ENCODE data around the gene BRD4.
A peak's percentile ranks its signal among the peaks of the same experiment; 100 is the strongest.

BRD4 gene

GRCh38 chr19:15201374-15202023 lies 130.8 kb downstream of the BRD4 start:
- peak overlapping the region; percentile 38 for H2BK120ac ChIP-seq (ENCODE audit: low read depth, low read length)
- H3K79me1 ChIP-seq (ENCODE audit: low read length), result peaks cover 9% of the 10 kb centered on the region
- no CpG with 5 or more reads among the region's 18 CpGs for WGBS (ENCODE audit: extremely low coverage, insufficient coverage, low lambda C conversion rate)
- no peak overlapping the region for H3K4me3 ChIP-seq (ENCODE audit: low read length)
- peak overlapping the region; percentile 18 for H3K4ac ChIP-seq (ENCODE audit: low read depth, low read length)
- peak overlapping the region; percentile 56 for H3K9ac ChIP-seq (ENCODE audit: low read length)
- peak overlapping the region; percentile 45 for H3K18ac ChIP-seq (ENCODE audit: low read length)
- H2AK5ac ChIP-seq (ENCODE audit: low read length), result no peak overlapping the region
- H3K23ac ChIP-seq (ENCODE audit: low read length), result no peak overlapping the region
- H3K27ac ChIP-seq (ENCODE audit: low read depth, low read length), result no peak overlapping the region
- H4K8ac ChIP-seq (ENCODE audit: low read depth, low read length), result no peak overlapping the region
- H2BK15ac ChIP-seq (replicated peaks; ENCODE audit: low read depth), result no peak overlapping the region
- H4K5ac ChIP-seq (ENCODE audit: low read length), result no peak overlapping the region
- no peaks in the 10 kb centered on the region for H3K4me1 ChIP-seq (ENCODE audit: control insufficient read depth, low read depth, low read length)
- no peak overlapping the region for H2BK5ac ChIP-seq (ENCODE audit: low read length)
- no peaks in the 10 kb centered on the region for H3K36me3 ChIP-seq (ENCODE audit: control insufficient read depth, insufficient read depth, low read length)
- H3K27me3 ChIP-seq (ENCODE audit: insufficient read depth, low read length, poor library complexity), result no peaks in the 10 kb centered on the region
- H3K56ac ChIP-seq (ENCODE audit: low read length), result peak overlapping the region; percentile 86
- H3K4me2 ChIP-seq (ENCODE audit: low read length), result no peak overlapping the region
- peaks cover 7% of the 10 kb centered on the region for H3K79me2 ChIP-seq (ENCODE audit: control insufficient read depth, insufficient read depth, low read length)
- no peak for DNase-seq

- H3K23ac ChIP-seq (ENCODE audit: low read length), result peak within 1 kb of the TSS; percentile 66
- H2BK15ac ChIP-seq (replicated peaks; ENCODE audit: low read depth), result no peak within 1 kb of the TSS
- peak within 1 kb of the TSS; percentile 89 for H3K56ac ChIP-seq (ENCODE audit: low read length)
- peak within 1 kb of the TSS; percentile 84 for H3K9ac ChIP-seq (ENCODE audit: low read length)
- H3K36me3 ChIP-seq (ENCODE audit: control insufficient read depth, insufficient read depth, low read length), result no peaks in the 10 kb centered on the region
- peak within 1 kb of the TSS; percentile 75 for H3K4me2 ChIP-seq (ENCODE audit: low read length)
- no peaks in the 10 kb centered on the region for H3K4me1 ChIP-seq (ENCODE audit: control insufficient read depth, low read depth, low read length)
- peak within 1 kb of the TSS; percentile 97 for H3K18ac ChIP-seq (ENCODE audit: low read length)
- H3K79me1 ChIP-seq (ENCODE audit: low read length), result peaks cover 9% of the 10 kb centered on the region
- H2BK120ac ChIP-seq (ENCODE audit: low read depth, low read length), result peak within 1 kb of the TSS; percentile 89
- H2AK5ac ChIP-seq (ENCODE audit: low read length), result no peak within 1 kb of the TSS
- H3K4ac ChIP-seq (ENCODE audit: low read depth, low read length), result peak within 1 kb of the TSS; percentile 88
- H3K79me2 ChIP-seq (ENCODE audit: control insufficient read depth, insufficient read depth, low read length), result peaks cover 7% of the 10 kb centered on the region
- H3K4me3 ChIP-seq (ENCODE audit: low read length), result peak within 1 kb of the TSS; percentile 89
- H3K27me3 ChIP-seq (ENCODE audit: insufficient read depth, low read length, poor library complexity), result no peaks in the 10 kb centered on the region
- no CpG with 5 or more reads among the region's 74 CpGs for WGBS (ENCODE audit: extremely low coverage, insufficient coverage, low lambda C conversion rate)
- peak within 1 kb of the TSS; percentile 39 for H3K27ac ChIP-seq (ENCODE audit: low read depth, low read length)
- peak; percentile 43 for DNase-seq
- no peak within 1 kb of the TSS for H4K5ac ChIP-seq (ENCODE audit: low read length)
- no peak within 1 kb of the TSS for H4K8ac ChIP-seq (ENCODE audit: low read depth, low read length)
- H2BK5ac ChIP-seq (ENCODE audit: low read length), result no peak within 1 kb of the TSS
Observed at GRCh38 chr19:15200553-15201364, 131.6 kb downstream of the BRD4 start, which contains the start of gene NOTCH3. TSS of gene NOTCH3 (minus strand) at chr19:15200995. CDS start at chr19:15200905, 90 bp downstream.

- H2BK15ac ChIP-seq (replicated peaks; ENCODE audit: low read depth), result no peak overlapping the region
- H3K23ac ChIP-seq (ENCODE audit: low read length), result peak overlapping the region; percentile 66
- peaks cover 11% of the 10 kb centered on the region for H3K79me1 ChIP-seq (ENCODE audit: low read length)
- no peaks in the 10 kb centered on the region for H3K4me1 ChIP-seq (ENCODE audit: control insufficient read depth, low read depth, low read length)
- H3K27me3 ChIP-seq (ENCODE audit: insufficient read depth, low read length, poor library complexity), result no peaks in the 10 kb centered on the region
- peak overlapping the region; percentile 39 for H3K27ac ChIP-seq (ENCODE audit: low read depth, low read length)
- peaks cover 9% of the 10 kb centered on the region for H3K79me2 ChIP-seq (ENCODE audit: control insufficient read depth, insufficient read depth, low read length)
- no peak overlapping the region for H2BK5ac ChIP-seq (ENCODE audit: low read length)
- no peak overlapping the region for H2AK5ac ChIP-seq (ENCODE audit: low read length)
- peak overlapping the region; percentile 88 for H3K4ac ChIP-seq (ENCODE audit: low read depth, low read length)
- H3K36me3 ChIP-seq (ENCODE audit: control insufficient read depth, insufficient read depth, low read length), result no peaks in the 10 kb centered on the region
- no peak overlapping the region for H4K8ac ChIP-seq (ENCODE audit: low read depth, low read length)
- H2BK120ac ChIP-seq (ENCODE audit: low read depth, low read length), result peak overlapping the region; percentile 89
- peak overlapping the region; percentile 89 for H3K56ac ChIP-seq (ENCODE audit: low read length)
- DNase-seq, result peak; percentile 89
- H3K18ac ChIP-seq (ENCODE audit: low read length), result peak overlapping the region; percentile 97
- peak overlapping the region; percentile 75 for H3K4me2 ChIP-seq (ENCODE audit: low read length)
- peak overlapping the region; percentile 89 for H3K4me3 ChIP-seq (ENCODE audit: low read length)
- no CpG with 5 or more reads among the region's 82 CpGs for WGBS (ENCODE audit: extremely low coverage, insufficient coverage, low lambda C conversion rate)
- peak overlapping the region; percentile 84 for H3K9ac ChIP-seq (ENCODE audit: low read length)
- H4K5ac ChIP-seq (ENCODE audit: low read length), result no peak overlapping the region
Observed at GRCh38 chr19:15199661-15200552, 132.4 kb downstream of the BRD4 start.

- no peaks in the 10 kb centered on the region for H3K36me3 ChIP-seq (ENCODE audit: control insufficient read depth, insufficient read depth, low read length)
- no CpG with 5 or more reads among the region's 15 CpGs for WGBS (ENCODE audit: extremely low coverage, insufficient coverage, low lambda C conversion rate)
- no peak overlapping the region for H4K8ac ChIP-seq (ENCODE audit: low read depth, low read length)
- no peak overlapping the region for H2BK120ac ChIP-seq (ENCODE audit: low read depth, low read length)
- peak overlapping the region; percentile 97 for H3K18ac ChIP-seq (ENCODE audit: low read length)
- peak overlapping the region; percentile 1 for H3K4me3 ChIP-seq (ENCODE audit: low read length)
- DNase-seq, result no peak
- H3K9ac ChIP-seq (ENCODE audit: low read length), result peak overlapping the region; percentile 49
- peak overlapping the region; percentile 88 for H3K4ac ChIP-seq (ENCODE audit: low read depth, low read length)
- H3K79me2 ChIP-seq (ENCODE audit: control insufficient read depth, insufficient read depth, low read length), result peaks cover 13% of the 10 kb centered on the region
- H4K5ac ChIP-seq (ENCODE audit: low read length), result no peak overlapping the region
- H3K27ac ChIP-seq (ENCODE audit: low read depth, low read length), result no peak overlapping the region
- no peak overlapping the region for H3K23ac ChIP-seq (ENCODE audit: low read length)
- H2BK5ac ChIP-seq (ENCODE audit: low read length), result no peak overlapping the region
- H2AK5ac ChIP-seq (ENCODE audit: low read length), result peak overlapping the region; percentile 0
- peaks cover 12% of the 10 kb centered on the region for H3K79me1 ChIP-seq (ENCODE audit: low read length)
- H3K4me1 ChIP-seq (ENCODE audit: control insufficient read depth, low read depth, low read length), result no peaks in the 10 kb centered on the region
- H3K4me2 ChIP-seq (ENCODE audit: low read length), result peak overlapping the region; percentile 8
- peak overlapping the region; percentile 80 for H3K56ac ChIP-seq (ENCODE audit: low read length)
- H2BK15ac ChIP-seq (replicated peaks; ENCODE audit: low read depth), result no peak overlapping the region
- no peaks in the 10 kb centered on the region for H3K27me3 ChIP-seq (ENCODE audit: insufficient read depth, low read length, poor library complexity)
Observed at GRCh38 chr19:15198951-15199660, 133.2 kb downstream of the BRD4 start.

GRCh38 chr19:15197942-15198341 lies 134.4 kb downstream of the BRD4 start:
- peaks cover 14% of the 10 kb centered on the region for H3K79me2 ChIP-seq (ENCODE audit: control insufficient read depth, insufficient read depth, low read length)
- no peak overlapping the region for H4K5ac ChIP-seq (ENCODE audit: low read length)
- H4K8ac ChIP-seq (ENCODE audit: low read depth, low read length), result no peak overlapping the region
- H2BK15ac ChIP-seq (replicated peaks; ENCODE audit: low read depth), result no peak overlapping the region
- H3K4me1 ChIP-seq (ENCODE audit: control insufficient read depth, low read depth, low read length), result no peaks in the 10 kb centered on the region
- H3K27me3 ChIP-seq (ENCODE audit: insufficient read depth, low read length, poor library complexity), result no peaks in the 10 kb centered on the region
- DNase-seq, result no peak
- H3K36me3 ChIP-seq (ENCODE audit: control insufficient read depth, insufficient read depth, low read length), result no peaks in the 10 kb centered on the region
- H3K27ac ChIP-seq (ENCODE audit: low read depth, low read length), result no peak overlapping the region
- H2BK120ac ChIP-seq (ENCODE audit: low read depth, low read length), result no peak overlapping the region
- no peak overlapping the region for H2BK5ac ChIP-seq (ENCODE audit: low read length)
- no peak overlapping the region for H3K23ac ChIP-seq (ENCODE audit: low read length)
- no CpG with 5 or more reads among the region's 8 CpGs for WGBS (ENCODE audit: extremely low coverage, insufficient coverage, low lambda C conversion rate)
- H3K79me1 ChIP-seq (ENCODE audit: low read length), result peaks cover 12% of the 10 kb centered on the region
- H3K4me2 ChIP-seq (ENCODE audit: low read length), result no peak overlapping the region
- no peak overlapping the region for H3K56ac ChIP-seq (ENCODE audit: low read length)
- no peak overlapping the region for H3K18ac ChIP-seq (ENCODE audit: low read length)
- no peak overlapping the region for H3K4ac ChIP-seq (ENCODE audit: low read depth, low read length)
- no peak overlapping the region for H2AK5ac ChIP-seq (ENCODE audit: low read length)
- H3K9ac ChIP-seq (ENCODE audit: low read length), result no peak overlapping the region
- no peak overlapping the region for H3K4me3 ChIP-seq (ENCODE audit: low read length)
